H1 (cell line): Measurements from ENCODE around the gene KRTAP19-8. TPM values are rescaled to one million over a fixed set of nuclear protein-coding genes. Genes with fewer than 3 reads are reported as not detected.

Experiments used
- CTCF ChIA-PET: fragments of 300-600 bp; sonication (Branson Sonifier 250); formaldehyde crosslinking; loops from one replicate; lab custom pipeline; 2021; ENCODE audit not compliant: partially characterized antibody; lab: Charles Lee
- POLR2A ChIA-PET: fragments of 300-600 bp; sonication (Branson Sonifier 250); formaldehyde crosslinking; loops from one replicate; lab custom pipeline; 2021; ENCODE audit warnings: inconsistent platforms; ENCODE audit not compliant: partially characterized antibody; lab: Charles Lee
- DNase-seq, 2 experiments: peaks; one replicate each; pipeline versions ENCODE4 v3.0.0 to v3.0.0-alpha.2; 2010 to 2022; ENCODE audit warnings: low spot score in 2 of 2, low read depth in 1 of 2, mixed read lengths in 1 of 2
- FAIRE-seq: peaks from 2 replicates; lab custom pipeline; 2011; peaks lifted over from hg19 to GRCh38; lab: Jason Lieb, UNC
- H2AFZ ChIP-seq: 2 replicates; pipeline ENCODE4 v1.8.1; 2012; ENCODE audit warnings: low read length, inconsistent platforms
- H2AK5ac ChIP-seq: 2 replicates; pipeline ENCODE4 v1.6.1; 2013; ENCODE audit warnings: low read depth, low read length
- H2BK120ac ChIP-seq: replicated peaks from 2 replicates; pipeline ENCODE3; 2013; ENCODE audit warnings: low read depth, low read length, inconsistent platforms
- H2BK12ac ChIP-seq: 2 replicates; pipeline ENCODE4 v1.6.1; 2013; ENCODE audit warnings: low read depth, low read length
- H2BK15ac ChIP-seq: 2 replicates; pipeline ENCODE4 v1.6.1; 2013; ENCODE audit warnings: low read length
- H2BK20ac ChIP-seq: 2 replicates; pipeline ENCODE4 v1.6.1; 2013; ENCODE audit warnings: low read length
- H2BK5ac ChIP-seq: 2 replicates; pipeline ENCODE4 v1.6.1; 2013; ENCODE audit warnings: low read depth, low read length
- H3K14ac ChIP-seq: 2 replicates; pipeline ENCODE4 v1.6.1; 2013; ENCODE audit warnings: inconsistent platforms; ENCODE audit not compliant: insufficient read length
- H3K18ac ChIP-seq: 2 replicates; pipeline ENCODE4 v1.6.1; 2013; ENCODE audit warnings: low read length; ENCODE audit errors: extremely low read depth
- H3K23ac ChIP-seq: 2 replicates; pipeline ENCODE4 v1.6.1; 2013; ENCODE audit warnings: inconsistent platforms; ENCODE audit not compliant: insufficient read length
- H3K23me2 ChIP-seq: 2 replicates; pipeline ENCODE4 v1.6.1; 2013; ENCODE audit warnings: low read depth, low read length
- H3K27ac ChIP-seq: 2 replicates; pipeline ENCODE4 v1.6.1; 2011; ENCODE audit warnings: low read depth, low read length, inconsistent platforms
- H3K27me3 ChIP-seq, 4 experiments: replicated peaks in 1 of 4; 1 replicate in 1 of 4; 2 replicates in 3 of 4; pipeline versions ENCODE4 v1.6.1 to v1.8.1; 2011 to 2013; ENCODE audit warnings: low read length in 3 of 4, mild to moderate bottlenecking in 3 of 4, inconsistent platforms in 2 of 4, mixed read lengths in 2 of 4, moderate library complexity in 1 of 4; ENCODE audit not compliant: control insufficient read depth in 3 of 4, insufficient read depth in 3 of 4; ENCODE audit errors: extremely low read depth in 1 of 4
- H3K36me3 ChIP-seq, 4 experiments: 2 replicates each; pipeline versions ENCODE4 v1.6.1 to v1.8.1; 2011 to 2013; ENCODE audit warnings: mild to moderate bottlenecking in 4 of 4, low read length in 3 of 4, moderate library complexity in 2 of 4, control low read depth in 1 of 4, inconsistent platforms in 1 of 4; ENCODE audit not compliant: insufficient read depth in 4 of 4, control insufficient read depth in 2 of 4
- H3K4ac ChIP-seq: replicated peaks from 2 replicates; pipeline ENCODE3; 2013; ENCODE audit warnings: low read length, low read depth, mixed read lengths, inconsistent platforms; ENCODE audit not compliant: insufficient read length
- H3K4me1 ChIP-seq, 4 experiments: replicated peaks in 1 of 4; 1 replicate in 1 of 4; 2 replicates in 3 of 4; pipeline versions ENCODE4 v1.6.1 to v1.8.1; 2011 to 2013; ENCODE audit warnings: low read length in 3 of 4, inconsistent platforms in 2 of 4, mixed read lengths in 1 of 4; ENCODE audit not compliant: insufficient read depth in 4 of 4, control insufficient read depth in 3 of 4
- H3K4me2 ChIP-seq, 2 experiments: 2 replicates each; pipeline versions ENCODE4 v1.6.1 to v1.8.1; 2011 to 2013; ENCODE audit warnings: low read depth in 2 of 2, low read length in 2 of 2, control low read depth in 1 of 2, inconsistent platforms in 1 of 2, mild to moderate bottlenecking in 1 of 2; ENCODE audit not compliant: insufficient read depth in 1 of 2
- H3K4me3 ChIP-seq, 4 experiments: fragments of 200-600, 300-600 bp in 1 of 4; sonication (generic), shearing (Covaris generic), sonication (Bioruptor Twin) in 1 of 4; 2 replicates each; pipeline versions ENCODE4 v1.5.1 to v1.8.1; 2011 to 2016; ENCODE audit warnings: low read length in 4 of 4, low read depth in 3 of 4, control low read depth in 2 of 4, inconsistent platforms in 2 of 4, mild to moderate bottlenecking in 2 of 4, mixed read lengths in 1 of 4, moderate library complexity in 1 of 4; ENCODE audit not compliant: insufficient read depth in 2 of 4; ENCODE audit errors: extremely low read depth in 1 of 4
- H3K56ac ChIP-seq: replicated peaks from 2 replicates; pipeline ENCODE3; 2013; ENCODE audit warnings: low read depth, mild to moderate bottlenecking, mixed read lengths, low read length, inconsistent platforms; ENCODE audit not compliant: insufficient read length
- H3K79me1 ChIP-seq: 2 replicates; pipeline ENCODE4 v1.6.1; 2013; ENCODE audit warnings: low read depth, low read length, control low read depth
- H3K79me2 ChIP-seq, 2 experiments: 2 replicates each; pipeline versions ENCODE4 v1.6.1 to v1.8.1; 2012 to 2013; ENCODE audit warnings: low read length in 2 of 2, mild to moderate bottlenecking in 2 of 2, inconsistent platforms in 1 of 2; ENCODE audit not compliant: insufficient read depth in 2 of 2, control insufficient read depth in 1 of 2
- H3K9ac ChIP-seq, 4 experiments: replicated peaks in 1 of 4; 1 replicate in 1 of 4; 2 replicates in 3 of 4; pipeline versions ENCODE4 v1.6.1 to v1.8.1; 2011 to 2013; ENCODE audit warnings: low read depth in 3 of 4, low read length in 3 of 4, control low read depth in 2 of 4, mild to moderate bottlenecking in 2 of 4, moderate library complexity in 2 of 4, inconsistent platforms in 1 of 4; ENCODE audit errors: extremely low read depth in 1 of 4
- H3K9me3 ChIP-seq, 2 experiments: 2 replicates each; pipeline versions ENCODE4 v1.6.1 to v1.8.1; 2012 to 2013; ENCODE audit warnings: mild to moderate bottlenecking in 2 of 2, moderate library complexity in 2 of 2, control low read depth in 1 of 2, inconsistent platforms in 1 of 2, low read depth in 1 of 2, low read length in 1 of 2, mixed read lengths in 1 of 2; ENCODE audit not compliant: insufficient read depth in 2 of 2
- H4K20me1 ChIP-seq, 2 experiments: replicated peaks in 1 of 2; 2 replicates each; pipeline versions ENCODE3 to v1.8.1; 2011 to 2013; ENCODE audit warnings: inconsistent platforms in 2 of 2, low read length in 2 of 2, mild to moderate bottlenecking in 1 of 2; ENCODE audit not compliant: insufficient read depth in 2 of 2, control insufficient read depth in 1 of 2
- H4K5ac ChIP-seq: 2 replicates; pipeline ENCODE4 v1.6.1; 2013; ENCODE audit warnings: low read length, low read depth, mixed read lengths, inconsistent platforms; ENCODE audit not compliant: insufficient read length
- H4K8ac ChIP-seq: 2 replicates; pipeline ENCODE4 v1.8.0; 2013; ENCODE audit warnings: mild to moderate bottlenecking, moderate library complexity, low read length, inconsistent platforms; ENCODE audit not compliant: insufficient read depth; ENCODE audit errors: extremely low read depth
- H4K91ac ChIP-seq: replicated peaks from 2 replicates; pipeline ENCODE3; 2013; ENCODE audit warnings: low read length, mixed read lengths, inconsistent platforms; ENCODE audit not compliant: insufficient read length
- ASH2L ChIP-seq: fragments of 200-600, 300-600 bp; sonication (generic); IDR thresholded peaks from one replicate; pipeline ENCODE4 v1.7.1; 2017; ENCODE audit warnings: low read length
- ATF3 ChIP-seq: IDR thresholded peaks from 2 replicates; pipeline ENCODE4 v1.6.1; 2011; ENCODE audit warnings: low read depth, mild to moderate bottlenecking, low read length; ENCODE audit not compliant: insufficient read depth
- CBX8 ChIP-seq: fragments of 300-800, 300-1000 bp; sonication (generic); IDR thresholded peaks from 2 replicates; pipeline ENCODE4 v1.7.1; 2016; ENCODE audit warnings: low read depth, low read length, borderline replicate concordance
- CTCF ChIP-seq, 3 experiments: IDR thresholded peaks; 1 replicate in 2 of 3; 2 replicates in 1 of 3; pipeline versions ENCODE4 v1.5.1 to v1.6.1; 2011; ENCODE audit warnings: low read length in 3 of 3, mild to moderate bottlenecking in 3 of 3, inconsistent platforms in 2 of 3, low read depth in 1 of 3, moderate library complexity in 1 of 3; ENCODE audit not compliant: insufficient read depth in 1 of 3; ENCODE audit errors: control extremely low read depth in 1 of 3
- NRF1 ChIP-seq: IDR thresholded peaks from 2 replicates; pipeline ENCODE4 v1.6.1; 2011; ENCODE audit warnings: mild to moderate bottlenecking, low read depth, low read length, improper control_type of control experiment
- SP2 ChIP-seq: IDR thresholded peaks from 2 replicates; pipeline ENCODE4 v1.6.1; 2012; ENCODE audit warnings: mild to moderate bottlenecking, low read length, inconsistent platforms
- SRF ChIP-seq: IDR thresholded peaks from 2 replicates; pipeline ENCODE4 v1.6.1; 2011; ENCODE audit warnings: mild to moderate bottlenecking, low read depth, low read length, moderate library complexity
- WGBS, 2 experiments: shearing (Covaris generic) in 1 of 2; methylation state at CpG; one replicate each; pipeline versions ENCODE4 v1.1.6 to v1.1.7; 2013 to 2015; ENCODE audit warnings: low lambda C conversion rate in 2 of 2, mixed read lengths in 2 of 2, inconsistent platforms in 1 of 2, low coverage in 1 of 2, missing lambda C conversion rate in 1 of 2; ENCODE audit not compliant: insufficient replicate concordance in 2 of 2, insufficient coverage in 1 of 2, insufficient read length in 1 of 2; ENCODE audit errors: extremely low coverage in 1 of 2, missing lambda C conversion rate in 1 of 2; 5-methylcytosine and 5-hydroxymethylcytosine counted together
- polyA plus RNA-seq, 7 experiments: library from polyadenylated mRNA; depleted of rRNA in 3 of 7; stranded (reverse) in 5 of 7; unstranded in 2 of 7; fragments of >200 nt in 5 of 7; fragments of 200-250 nt in 2 of 7; gene quantifications; 1 replicate in 5 of 7; 2 replicates in 1 of 7; 4 replicates in 1 of 7; pipeline versions ENCODE4 v1.2.1 to v1.2.3, GENCODE V29; 2011 to 2013; ENCODE audit warnings: missing spikeins in 2 of 7, mixed read lengths in 2 of 7
- total RNA-seq: library from RNA; stranded (reverse); fragmentation: NEBNext Ultra II Directional; extraction: Animal tissue kit (Norgen Biotek cat#: 25700); gene quantifications from 2 replicates; pipeline ENCODE4 v1.2.1, GENCODE V29; 2021

KRTAP19-8 gene
- total and polyA plus RNA-seq, 2 of the 8 experiments (the other 6 are each of a cell fraction or from before 2014, with no cell fraction given) = not detected

- H2AK5ac ChIP-seq = no peak overlapping the region
- TF ChIP-seq NRF1 (no peak), ASH2L (no peak), CBX8 (no peak), SRF (no peak), SP2 (no peak), CTCF (IDR thresholded peaks at IDR 0.05; ENCODE audit: control extremely low read depth in 1 of 3, insufficient read depth in 1 of 3, low read depth in 1 of 3, low read length in 3 of 3) (no peak), ATF3 (no peak)
- no peaks in the 10 kb centered on the region for H3K27me3 ChIP-seq
- no peaks in the 10 kb centered on the region for H3K9me3 ChIP-seq
- H3K18ac ChIP-seq = no peak overlapping the region
- no peak overlapping the region for H3K4me2 ChIP-seq
- DNase-seq (no peak), FAIRE-seq (no peak)
- H2AFZ ChIP-seq = no peak overlapping the region
- no peaks in the 10 kb centered on the region for H3K79me1 ChIP-seq
- no peaks in the 10 kb centered on the region for H3K4me1 ChIP-seq
- H2BK120ac ChIP-seq = no peak overlapping the region
- no peak overlapping the region for H3K9ac ChIP-seq
- H3K4me3 ChIP-seq = no peak overlapping the region
- H2BK20ac ChIP-seq = no peak overlapping the region
- WGBS, 2 experiments = 91% methylated on average over 5 of the region's 5 CpGs; no CpG with 5 or more reads in 1 of the 2 experiments
- no peak overlapping the region for H3K23ac ChIP-seq
- no peak overlapping the region for H4K91ac ChIP-seq
- H4K8ac ChIP-seq = no peak overlapping the region
- no peak overlapping the region for H3K27ac ChIP-seq
- POLR2A ChIA-PET = no interaction called here
- H4K20me1 ChIP-seq = no peaks in the 10 kb centered on the region
- H3K23me2 ChIP-seq = no peaks in the 10 kb centered on the region
- H4K5ac ChIP-seq = no peak overlapping the region
- no peak overlapping the region for H2BK5ac ChIP-seq
- no peaks in the 10 kb centered on the region for H3K36me3 ChIP-seq
- CTCF ChIA-PET = no interaction called here
- H3K56ac ChIP-seq = no peak overlapping the region
- H2BK12ac ChIP-seq = no peak overlapping the region
- no peak overlapping the region for H3K4ac ChIP-seq
- no peaks in the 10 kb centered on the region for H3K79me2 ChIP-seq
- no peak overlapping the region for H2BK15ac ChIP-seq
- no peak overlapping the region for H3K14ac ChIP-seq
These were observed 33.3 kb downstream of the KRTAP19-8 start for GRCh38 chr21:31005019-31005418.
